HG03060 (cell line): ENCODE results near the gene JDP2.
"Not testable (repeated sequence)": the region's sequence is repeated elsewhere in the genome, so short reads cannot be mapped to it uniquely, and the experiment has no call there.

Source experiments
- ATAC-seq: cut with Tn5 transposase; IDR thresholded peaks from one replicate; pipeline ENCODE4 v1.9.1; 2021; ENCODE audit warnings: low read depth, moderate number of reproducible peaks; ENCODE audit not compliant: unreplicated experiment

The JDP2 gene

DNA sequence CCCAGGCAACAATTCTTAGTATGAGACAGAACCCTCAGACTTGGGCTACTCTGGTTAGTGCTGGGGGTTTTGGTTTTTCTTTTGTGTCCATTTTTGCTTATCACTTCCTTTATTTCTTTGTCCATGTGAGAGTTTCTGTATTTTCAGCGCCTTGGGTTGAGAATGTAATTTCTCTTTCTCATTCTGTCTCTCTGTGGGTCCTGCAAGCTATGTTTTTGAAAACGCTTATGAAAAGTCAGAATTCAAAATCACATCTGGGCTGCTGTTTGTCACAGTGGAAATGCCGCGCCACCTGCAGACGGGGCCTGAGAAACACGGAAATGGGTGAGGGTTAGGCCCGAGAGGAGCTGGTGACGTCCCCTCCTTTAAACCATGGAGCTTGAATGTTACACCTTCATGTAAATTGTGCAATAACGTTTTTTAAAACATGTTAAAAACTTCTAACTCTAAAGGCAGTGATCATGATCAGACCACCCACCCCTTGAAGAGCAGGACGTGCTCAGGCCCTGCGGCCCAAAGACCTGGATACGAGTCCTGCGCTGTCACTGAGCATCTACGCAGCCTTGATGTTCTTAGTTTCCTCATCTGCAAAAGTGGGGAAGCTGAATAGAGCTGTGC lies 26.1 kb downstream of the JDP2 start:
- ATAC-seq, result no peak

DNA sequence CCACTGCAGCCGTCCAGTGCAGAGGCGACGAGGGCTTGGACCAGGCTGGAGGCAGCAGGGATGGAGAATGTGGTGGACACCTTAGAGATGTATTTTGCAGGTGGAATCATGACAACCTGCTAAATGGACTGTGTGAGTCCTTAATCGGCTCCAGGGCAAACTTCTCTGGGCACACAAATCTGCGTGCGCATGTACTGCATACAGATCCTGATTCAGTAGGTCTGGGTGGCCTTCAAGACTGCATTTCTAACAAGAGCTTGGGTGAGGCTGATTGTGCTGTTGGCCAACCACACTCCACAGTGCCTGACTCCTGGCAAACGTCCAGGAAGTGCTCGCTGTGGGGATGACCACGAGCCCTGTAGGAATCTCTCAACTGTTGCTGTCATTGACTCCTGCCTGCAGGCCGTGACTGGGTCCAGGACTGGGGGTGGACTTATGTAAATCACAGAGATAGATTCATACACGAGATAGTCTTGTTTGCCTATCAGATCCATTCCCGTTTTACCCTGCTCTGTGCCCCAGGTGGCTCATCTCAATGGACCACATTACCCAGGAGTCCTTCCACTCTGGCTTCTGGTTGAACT lies 27.2 kb downstream of the JDP2 start:
- no peak for ATAC-seq

DNA sequence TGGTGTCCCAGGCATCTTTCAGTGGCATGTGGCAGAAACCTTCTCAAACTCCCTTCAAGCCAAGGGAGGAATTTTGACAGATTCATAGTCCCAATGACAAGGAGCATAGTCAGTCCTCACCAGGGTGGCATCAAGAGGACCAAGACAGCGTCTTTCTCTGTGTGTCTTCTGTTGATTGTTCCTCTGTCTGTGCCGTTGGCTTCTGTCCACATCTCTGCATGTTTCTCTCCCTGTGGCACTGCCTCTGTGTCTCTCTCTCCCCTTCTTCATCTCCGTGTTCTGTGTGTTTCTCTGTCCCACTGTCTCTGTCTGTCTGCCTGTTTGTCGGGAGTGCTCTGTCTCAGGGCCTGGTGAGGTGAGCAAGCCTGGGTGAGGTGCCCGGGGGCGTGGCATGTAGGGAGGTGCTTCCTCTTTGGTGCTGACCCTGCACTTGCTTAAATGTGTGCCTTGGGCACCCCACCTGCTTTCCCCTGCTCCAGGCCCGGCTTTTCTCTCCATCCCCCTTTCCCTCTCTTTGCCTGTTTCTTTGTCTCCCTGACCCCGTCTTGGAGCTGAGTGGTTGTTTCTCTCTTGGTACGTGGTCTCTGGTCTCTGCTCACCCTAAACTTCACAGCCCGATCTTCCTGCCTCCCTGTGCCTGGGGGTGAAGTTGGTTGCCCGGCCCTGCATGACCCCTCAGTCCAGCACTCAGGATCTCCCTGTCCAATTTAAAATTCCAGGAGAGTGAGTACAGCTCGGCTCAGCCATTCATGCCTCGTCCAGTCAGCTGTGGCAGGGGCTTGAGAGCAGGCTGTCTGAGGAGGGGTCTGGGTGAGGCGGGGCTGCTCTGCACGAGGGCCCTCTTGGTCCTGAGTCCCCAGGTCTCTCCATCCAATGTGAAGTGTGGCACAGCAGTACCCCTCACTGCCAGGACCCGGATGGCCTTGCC lies 28.5 kb downstream of the JDP2 start:
- no peak for ATAC-seq

DNA sequence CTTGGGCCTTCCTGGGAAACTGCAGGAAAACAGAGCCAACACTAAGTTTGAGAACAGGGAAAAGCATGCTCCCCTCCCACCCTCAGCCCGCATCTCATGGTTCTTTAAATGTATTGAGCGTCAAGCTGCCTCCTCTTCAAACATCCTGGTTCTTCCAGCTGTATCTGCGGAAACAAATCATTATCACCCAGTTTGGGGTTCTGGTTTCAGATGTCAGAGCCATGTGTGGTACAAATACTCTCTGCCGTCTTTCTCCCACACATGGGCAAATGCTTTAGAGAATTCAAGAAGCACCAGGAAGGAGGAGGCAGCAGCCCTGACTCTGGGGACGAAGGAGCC lies 29.1 kb downstream of the JDP2 start:
- no peak for ATAC-seq

DNA sequence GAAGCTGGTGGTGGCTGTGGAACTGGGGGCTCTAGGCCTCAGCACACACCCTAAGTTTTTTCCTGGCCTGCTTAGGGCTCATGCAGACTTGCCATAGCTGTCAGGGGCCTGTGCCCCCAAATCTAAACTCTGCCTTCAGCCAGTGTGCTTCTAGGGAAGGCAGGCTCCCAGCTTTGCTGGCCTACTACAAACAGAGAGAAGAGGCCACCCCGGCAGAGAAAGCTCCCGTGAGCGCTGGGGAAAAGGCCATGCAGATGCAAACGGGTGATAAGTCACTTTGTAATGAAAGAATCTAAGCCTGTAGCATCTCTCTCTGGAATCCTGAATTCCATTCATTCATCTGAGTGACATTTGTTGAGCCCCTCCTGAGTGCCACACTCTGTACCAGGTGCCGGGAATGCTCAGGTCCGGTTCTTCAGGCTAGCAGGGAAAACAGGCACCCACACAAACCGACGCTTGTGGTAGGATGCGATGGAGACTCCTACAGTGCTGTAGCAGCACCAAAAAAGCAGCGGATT lies 29.9 kb downstream of the JDP2 start:
- ATAC-seq, result no peak

DNA sequence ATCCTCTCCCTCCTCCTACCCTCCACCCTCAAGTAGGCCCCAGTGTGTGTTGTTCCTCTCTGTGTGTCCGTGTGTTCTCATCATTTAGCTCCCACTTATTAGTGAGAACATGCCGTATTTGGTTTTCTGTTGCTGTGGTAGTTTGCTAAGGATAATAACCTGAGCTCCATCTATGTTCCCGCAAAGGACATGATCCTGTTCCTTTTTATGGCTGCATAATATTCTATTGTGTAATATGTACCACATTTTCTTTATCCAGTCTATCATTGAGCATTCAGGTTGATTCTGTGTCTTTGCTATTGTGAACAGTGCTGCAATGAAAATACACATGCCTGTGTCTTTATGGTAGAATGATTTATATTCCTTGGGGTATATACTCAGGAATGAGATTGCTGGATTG lies 30.5 kb downstream of the JDP2 start:
- no peak for ATAC-seq

DNA sequence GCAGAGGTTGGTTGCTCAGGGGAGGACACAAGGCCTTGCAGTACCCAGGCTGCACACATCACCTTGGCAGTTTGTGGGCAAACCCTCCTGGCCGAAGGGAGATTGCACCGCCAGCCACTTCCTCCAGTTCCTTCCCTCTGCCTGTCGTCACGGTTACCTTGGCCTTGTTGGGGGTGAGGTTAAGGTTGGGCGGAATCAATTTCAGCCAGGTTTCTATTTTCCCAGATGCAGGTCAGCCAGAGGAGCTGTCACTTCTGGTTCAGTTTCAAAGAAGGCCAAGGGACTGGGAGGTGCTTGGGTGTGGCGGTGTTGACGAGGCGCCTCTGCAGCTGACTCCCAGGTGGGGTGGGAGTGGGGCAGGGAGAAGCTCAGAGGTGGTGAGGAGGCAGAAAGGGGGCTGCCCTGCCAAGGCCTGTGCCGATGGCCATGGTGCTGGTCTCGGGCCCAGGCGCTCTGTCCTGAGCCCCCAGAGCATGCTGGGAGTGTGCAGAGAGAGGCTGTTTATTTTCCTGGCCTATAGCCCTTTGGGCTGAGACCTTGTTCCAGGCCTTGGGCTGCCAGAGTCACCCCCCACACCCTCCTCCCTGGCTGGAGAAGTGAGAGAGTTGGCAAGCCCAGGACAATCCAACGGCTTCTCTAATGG lies 31.4 kb downstream of the JDP2 start:
- ATAC-seq, result no peak

DNA sequence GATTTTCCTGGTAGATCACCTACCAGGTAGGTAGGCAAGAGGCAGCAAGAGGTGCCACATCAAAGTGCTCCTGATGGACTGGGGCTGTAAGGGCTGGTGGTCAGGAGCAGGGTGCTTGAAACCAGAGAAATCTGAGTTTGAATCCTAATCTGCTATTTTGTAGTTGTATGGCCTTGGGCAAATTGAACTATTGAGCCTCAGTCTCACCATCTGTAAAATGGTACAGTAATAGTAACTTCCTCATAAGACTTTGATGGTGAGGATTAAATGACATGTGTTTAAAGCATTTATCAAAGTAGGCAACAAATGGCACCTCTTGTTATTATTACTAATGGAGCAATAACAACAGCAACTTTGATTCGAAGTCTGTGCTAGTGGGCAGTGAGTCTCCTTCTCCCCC lies 32.0 kb downstream of the JDP2 start:
- ATAC-seq, result no peak

DNA sequence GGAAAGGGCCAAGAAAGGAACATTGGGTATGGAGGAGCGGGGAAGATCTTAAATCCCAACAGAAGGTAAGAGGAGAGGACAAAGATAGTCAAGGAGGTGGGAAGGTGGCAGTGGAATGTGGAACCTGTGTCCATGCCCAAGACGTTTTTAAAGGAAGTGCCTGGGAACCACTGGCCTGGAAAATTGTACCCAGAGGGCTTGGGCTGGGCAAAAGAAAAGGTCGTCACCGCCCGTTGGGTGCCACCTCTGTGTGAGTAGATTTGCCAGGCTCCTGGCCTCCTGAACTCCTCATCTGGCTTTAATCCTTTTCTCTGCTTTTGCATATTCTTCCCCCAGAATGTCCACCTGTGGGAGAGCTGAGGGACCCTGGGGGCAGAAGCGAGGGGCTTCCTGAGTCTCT lies 32.6 kb downstream of the JDP2 start:
- no peak for ATAC-seq

DNA sequence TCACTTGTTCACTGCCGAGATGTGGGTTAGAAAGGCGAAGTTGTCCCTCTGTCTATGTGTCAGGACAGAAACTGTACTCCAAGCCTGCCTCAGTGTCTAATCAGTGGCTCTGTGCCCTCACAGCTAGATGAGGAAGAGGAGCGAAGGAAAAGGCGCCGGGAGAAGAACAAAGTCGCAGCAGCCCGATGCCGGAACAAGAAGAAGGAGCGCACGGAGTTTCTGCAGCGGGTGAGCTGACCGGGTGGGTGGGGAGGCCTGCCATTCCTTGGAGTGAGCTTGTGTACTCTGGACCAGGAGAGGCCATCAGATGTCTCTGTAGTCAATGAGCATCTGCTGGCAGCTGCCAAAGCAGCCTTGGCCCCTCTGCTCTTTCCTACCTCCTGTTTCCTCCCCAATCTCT lies 33.5 kb downstream of the JDP2 start:
- ATAC-seq, result no peak

DNA sequence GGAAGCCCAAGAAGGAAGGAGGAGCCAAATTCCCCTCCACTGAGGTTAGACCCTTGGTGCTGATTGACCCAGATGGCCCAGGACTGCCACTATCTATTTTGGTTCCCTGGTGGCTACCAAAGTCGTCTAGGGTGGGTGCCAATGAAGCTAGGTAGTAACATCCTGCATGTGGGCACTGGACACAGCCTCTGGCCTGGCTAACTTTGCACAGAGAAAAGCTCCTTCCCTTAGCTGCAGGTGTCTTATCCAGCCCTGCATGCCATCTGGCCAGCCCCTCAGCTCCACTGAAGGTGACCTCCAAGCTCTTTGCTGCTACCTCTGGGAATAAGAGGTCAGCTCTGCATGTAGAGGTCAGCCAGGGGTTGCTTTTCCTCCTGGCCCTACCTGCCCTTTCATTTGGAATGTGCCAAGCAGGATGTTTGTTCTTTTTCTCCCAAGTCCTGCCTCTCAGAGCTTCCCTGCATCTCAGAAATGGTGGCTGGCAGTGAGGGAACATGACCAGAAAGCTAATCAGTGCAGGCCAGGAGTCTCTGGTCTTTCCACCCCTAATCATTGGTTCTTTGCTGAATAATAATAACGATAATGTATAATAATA lies 34.0 kb downstream of the JDP2 start:
- ATAC-seq, result no peak

DNA sequence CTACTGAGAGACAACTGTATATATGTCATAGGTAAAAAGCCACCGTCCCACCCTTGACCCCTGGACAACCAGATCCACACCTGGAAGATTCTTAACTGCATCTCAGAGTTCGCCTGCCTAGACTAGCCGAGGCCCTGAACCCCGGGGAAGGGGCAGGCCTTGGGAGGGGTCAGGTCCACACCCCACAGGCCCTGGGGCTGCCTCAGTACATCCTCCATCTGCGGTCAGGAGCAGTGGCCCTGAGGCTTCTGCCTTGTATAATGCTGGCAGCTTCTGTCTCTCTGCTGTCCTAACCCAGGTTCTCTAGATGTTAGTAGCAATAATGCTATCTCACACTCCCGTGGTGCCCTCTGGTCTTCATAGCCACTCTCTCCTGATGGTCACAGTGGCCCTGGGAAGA lies 36.8 kb downstream of the JDP2 start:
- ATAC-seq, result no peak

DNA sequence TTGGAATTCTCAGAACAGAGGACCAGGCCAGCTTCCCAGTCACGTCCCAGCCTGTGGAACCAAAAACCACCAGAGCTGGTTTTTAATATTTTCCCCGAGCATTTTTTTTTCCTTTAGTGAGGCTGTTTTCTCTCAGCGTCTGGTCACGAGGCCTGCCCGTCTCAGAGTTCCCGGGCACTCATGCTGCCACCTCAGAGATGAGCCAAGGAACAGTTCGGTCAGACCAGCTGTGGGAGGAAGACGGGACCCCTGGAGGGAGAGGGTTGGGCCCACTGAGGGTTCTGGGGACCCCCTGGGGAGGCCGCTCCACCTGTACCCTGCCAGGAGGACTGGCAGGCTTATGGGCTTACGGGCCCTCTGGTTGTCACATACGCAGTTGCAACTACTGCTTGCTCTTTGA lies 39.9 kb downstream of the JDP2 start:
- ATAC-seq, result no peak

DNA sequence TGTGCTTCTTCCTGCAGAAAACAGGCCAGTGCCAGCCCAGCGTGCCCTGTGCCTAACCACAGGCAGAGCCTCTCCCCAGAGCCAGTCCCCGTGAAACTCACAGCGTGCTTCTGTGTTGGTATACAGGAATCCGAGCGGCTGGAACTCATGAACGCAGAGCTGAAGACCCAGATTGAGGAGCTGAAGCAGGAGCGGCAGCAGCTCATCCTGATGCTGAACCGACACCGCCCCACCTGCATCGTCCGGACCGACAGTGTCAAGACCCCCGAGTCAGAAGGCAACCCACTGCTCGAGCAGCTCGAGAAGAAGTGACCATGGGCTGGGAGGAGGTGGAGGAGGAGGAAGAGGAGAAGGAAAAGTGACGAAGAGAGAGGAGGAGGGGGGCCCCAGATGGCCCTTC lies 41.3 kb downstream of the JDP2 start:
- no peak for ATAC-seq

DNA sequence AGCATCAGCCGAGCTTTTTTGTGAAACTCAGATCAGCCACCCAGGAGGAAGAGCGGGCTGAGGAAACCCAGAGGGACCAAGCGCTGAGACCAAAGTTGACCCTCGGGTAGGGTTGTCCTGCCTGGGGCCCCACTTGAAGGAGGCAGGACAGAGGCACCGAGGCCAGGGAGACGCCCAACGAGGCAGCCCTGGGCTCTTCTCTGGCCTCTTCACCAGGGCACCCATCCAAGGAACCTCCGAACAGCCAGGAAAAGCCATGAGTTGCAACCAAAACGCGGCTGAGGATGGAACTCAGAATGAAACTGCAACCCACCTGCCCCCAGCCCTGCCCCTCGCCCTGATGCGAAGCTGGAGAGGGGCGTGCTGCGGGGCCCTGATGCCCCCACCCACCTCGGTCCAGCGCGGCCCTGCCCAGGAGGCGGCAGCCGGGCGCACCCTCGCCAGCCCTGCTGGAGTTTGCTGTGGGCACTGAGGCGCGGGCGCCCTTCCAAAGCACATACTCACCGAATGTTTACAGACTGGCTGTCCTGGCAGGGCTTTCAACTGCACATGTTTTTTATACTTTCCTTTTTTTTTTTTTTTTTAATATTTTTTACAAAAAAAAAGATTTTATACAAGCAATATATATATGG lies 41.9 kb downstream of the JDP2 start:
- no peak for ATAC-seq

DNA sequence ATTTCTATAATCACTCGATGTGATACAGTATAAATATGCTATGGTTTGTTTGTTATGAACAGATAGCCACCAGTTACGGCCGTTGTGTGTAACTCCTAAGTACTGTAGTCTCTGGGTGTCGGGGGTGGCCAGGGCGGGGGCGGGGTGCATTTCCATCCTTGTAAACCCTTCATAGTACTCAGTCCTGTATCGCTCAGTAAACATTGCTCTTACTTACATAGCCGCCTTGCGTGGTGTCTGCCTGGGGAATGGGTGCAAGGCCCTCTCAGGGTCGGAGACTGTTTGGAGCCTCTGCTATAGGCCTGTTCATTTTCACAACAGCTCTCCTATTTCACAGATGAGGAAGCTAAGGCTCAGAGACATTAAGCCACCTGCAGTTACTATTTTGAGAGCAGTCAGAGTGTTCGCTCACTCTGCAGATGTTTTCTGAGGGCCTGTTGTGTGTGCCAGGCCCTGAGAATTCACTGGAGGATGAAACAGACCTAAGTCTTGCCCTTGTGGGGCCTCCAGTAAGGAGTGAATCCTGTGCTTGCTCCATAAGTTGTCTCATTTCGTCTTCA lies 42.5 kb downstream of the JDP2 start:
- ATAC-seq, result no peak

DNA sequence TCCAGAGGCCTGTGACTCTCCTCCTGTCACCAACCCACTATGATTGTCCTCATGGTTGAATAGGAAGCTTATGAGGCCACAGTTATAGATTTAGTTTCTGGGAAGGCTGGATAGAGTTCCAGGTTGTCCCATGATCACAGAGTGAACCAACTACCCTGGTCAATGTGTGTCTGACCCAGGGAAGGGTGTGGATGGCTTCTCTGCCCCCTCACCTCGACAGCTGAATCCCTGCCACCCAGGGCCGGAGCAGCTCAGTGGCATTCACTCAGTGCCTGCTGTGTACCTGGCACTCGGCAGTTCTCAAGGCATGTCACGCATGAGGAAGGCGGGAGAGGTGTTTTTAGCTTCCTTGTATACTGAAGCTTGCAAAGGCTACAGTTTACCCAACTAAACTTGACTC lies 43.2 kb downstream of the JDP2 start:
- ATAC-seq, result no peak

DNA sequence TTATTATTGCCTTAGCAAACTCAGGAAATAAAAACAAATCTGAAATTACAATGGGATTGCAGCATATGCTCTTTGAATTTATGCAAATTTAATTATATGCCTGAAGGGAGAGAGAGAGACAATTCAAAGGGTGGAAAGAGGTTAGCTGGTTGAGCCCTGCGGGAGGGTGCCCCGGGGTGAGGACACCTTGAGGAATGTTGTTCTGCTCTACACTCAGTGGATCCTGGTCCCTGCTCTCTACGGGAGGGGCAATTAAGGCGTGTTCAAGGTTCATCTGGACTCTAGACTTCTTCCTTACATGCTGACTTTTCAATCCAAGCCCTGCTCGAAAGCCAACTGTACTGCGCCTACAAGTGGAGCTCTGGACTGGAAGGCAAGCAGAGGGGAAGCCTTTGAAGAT lies 46.3 kb downstream of the JDP2 start:
- ATAC-seq, result not testable (repeated sequence)

DNA sequence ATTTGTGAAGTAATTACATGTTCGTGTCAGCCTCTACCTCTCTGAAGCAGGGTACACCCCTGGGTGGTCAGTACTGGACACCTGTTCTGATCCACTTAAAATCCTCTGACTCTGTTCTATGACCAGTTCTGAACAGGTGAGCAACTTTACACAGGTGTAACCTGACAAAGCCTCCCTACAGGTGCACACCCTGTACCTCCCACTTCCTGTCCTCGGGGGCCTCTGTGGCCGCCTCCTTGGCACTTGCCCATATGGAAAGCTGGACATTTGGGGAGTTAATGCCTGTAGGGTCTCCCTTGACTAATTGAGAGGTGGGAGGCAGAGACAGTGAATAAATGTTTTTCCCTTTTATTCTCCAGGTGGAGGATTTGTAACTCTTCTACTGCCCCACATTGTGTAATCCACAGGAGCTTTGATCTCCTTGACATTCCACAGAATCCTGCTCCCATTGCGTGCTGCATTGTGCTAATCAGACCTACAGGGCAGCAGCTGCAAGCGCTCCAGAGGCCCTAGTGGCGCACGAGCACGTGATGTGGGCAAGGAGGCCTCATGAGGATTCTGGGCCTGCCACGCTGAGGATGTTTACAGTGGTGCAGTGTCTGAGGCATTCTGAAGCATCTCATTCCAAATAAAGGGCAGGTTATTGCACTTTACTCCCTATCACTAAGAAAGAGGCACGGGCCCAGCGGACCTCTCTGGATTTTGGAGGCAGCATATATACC lies 48.6 kb downstream of the JDP2 start:
- ATAC-seq, result no peak
